Hematopoietic multipotent progenitor cell treated with erythropoietin and hydrocortisone succinate and interleukin-3 and kit ligand, for 15 days (in vitro differentiated cells): Measurements from ENCODE around the gene CAPS2.
"Not testable (repeated sequence)": the region's sequence is repeated elsewhere in the genome, so short reads cannot be mapped to it uniquely, and the experiment has no call there.

ENCODE experiments used
- DNase-seq: peaks from one replicate; pipeline ENCODE4 v3.0.0-alpha.2; 2015; ENCODE audit warnings: low spot score

The CAPS2 gene

GRCh38 chr12:75329918-75330826 lies at the start of gene CAPS2:
CAPS2 (minus strand) TSS chr12:75330324; CDS start chr12:75326498, 3,826 bp downstream.
- peak; percentile 44 for DNase-seq

GRCh38 chr12:75378354-75378753 lies 48.2 kb upstream of the CAPS2 start:
- DNase-seq, result no peak

- no peak for DNase-seq
Observed at GRCh38 chr12:75374971-75375370, 44.8 kb upstream of the CAPS2 start.

- no peak for DNase-seq
Observed at GRCh38 chr12:75366629-75367028, 36.5 kb upstream of the CAPS2 start.

GRCh38 chr12:75364919-75365318 lies 34.8 kb upstream of the CAPS2 start:
- no peak for DNase-seq

- no peak for DNase-seq
Observed at GRCh38 chr12:75361408-75361807, 31.3 kb upstream of the CAPS2 start.

- DNase-seq, result no peak
Observed at GRCh38 chr12:75360920-75361319, 30.8 kb upstream of the CAPS2 start.

- DNase-seq, result no peak
Observed at GRCh38 chr12:75354011-75354410, 23.9 kb upstream of the CAPS2 start.

- no peak for DNase-seq
Observed at GRCh38 chr12:75350413-75350812, 20.3 kb upstream of the CAPS2 start.

GRCh38 chr12:75349946-75350345 lies 19.8 kb upstream of the CAPS2 start:
- no peak for DNase-seq

GRCh38 chr12:75346215-75346614 lies 16.1 kb upstream of the CAPS2 start:
- DNase-seq, result not testable (repeated sequence)

- no peak for DNase-seq
Observed at GRCh38 chr12:75345531-75345930, 15.4 kb upstream of the CAPS2 start.

GRCh38 chr12:75341873-75342272 lies 11.7 kb upstream of the CAPS2 start:
- no peak for DNase-seq

- DNase-seq, result no peak
Observed at GRCh38 chr12:75337905-75338304, 7.8 kb upstream of the CAPS2 start.

- DNase-seq, result peak; percentile 68
Observed at GRCh38 chr12:75334384-75335030, 4.4 kb upstream of the CAPS2 start, which contains the start of gene GLIPR1L1. GLIPR1L1 (plus strand) TSS chr12:75334670; CDS start chr12:75334729, 59 bp downstream.

GRCh38 chr12:75327642-75328041 lies 2.5 kb downstream of the CAPS2 start:
- no peak for DNase-seq

- DNase-seq, result no peak
Observed at GRCh38 chr12:75323663-75324062, 6.5 kb downstream of the CAPS2 start.

GRCh38 chr12:75322464-75322863 lies 7.7 kb downstream of the CAPS2 start:
- no peak for DNase-seq

- DNase-seq, result peak; percentile 10
Observed at GRCh38 chr12:75317784-75318183, 12.3 kb downstream of the CAPS2 start.

GRCh38 chr12:75315518-75315917 lies 14.6 kb downstream of the CAPS2 start:
- no peak for DNase-seq

GRCh38 chr12:75311369-75311768 lies 18.8 kb downstream of the CAPS2 start:
- no peak for DNase-seq

- DNase-seq, result no peak
Observed at GRCh38 chr12:75308279-75308678, 21.8 kb downstream of the CAPS2 start.
